Left lung (tissue), 8 donors: ENCODE data around the gene OR51F1. TPM values are rescaled to one million over a fixed set of nuclear protein-coding genes. Genes with fewer than 3 reads are reported as not detected.

ENCODE experiments used
- polyA plus RNA-seq, 6 donors: library from polyadenylated mRNA; unstranded; fragments of 120-200 nt; gene quantifications; one replicate each; pipeline ENCODE4 v1.2.1, GENCODE V29; 2013; ENCODE audit not compliant: insufficient read length in 6 of 6
- total RNA-seq, 2 donors: library from RNA; stranded (reverse); fragmentation: NEBNext Ultra II Directional; extraction: Animal tissue kit (Norgen Biotek cat#: 25700); gene quantifications; one replicate each; pipeline ENCODE4 v1.2.1, GENCODE V29; 2021
- donor health status: DM: no; HTN: yes; CAD: no.
- donor health status: DM: no; HTN: no; CAD: no.

Gene OR51F1
- total and polyA plus RNA-seq, 8 donors = not detected

Other genes starting within 250 kb of the OR51F1 start
- not detected for gene OR52M1, start 224.7 kb downstream of the OR51F1 start, total RNA-seq
- gene OR52M1, start 224.7 kb downstream of the OR51F1 start, polyA plus RNA-seq = not detected
- not detected for gene OR52I2, start 188.2 kb downstream of the OR51F1 start, total RNA-seq
- gene OR52I2, start 188.2 kb downstream of the OR51F1 start, polyA plus RNA-seq = under 1 TPM in 4 of 6 donors, not detected in 2; 0.03 to 0.07 (median 0.03) TPM
- gene OR52I1, start 175.9 kb downstream of the OR51F1 start, total RNA-seq = not detected
- gene OR52I1, start 175.9 kb downstream of the OR51F1 start, polyA plus RNA-seq = under 1 TPM in 5 of 6 donors, not detected in 1; 0.08 to 0.14 (median 0.11) TPM
- 10 to 100 TPM; 12.5 to 14.1 TPM for gene TRIM68, start 161.7 kb downstream of the OR51F1 start, total RNA-seq
- gene TRIM68, start 161.7 kb downstream of the OR51F1 start, polyA plus RNA-seq = 10 to 100 TPM; 17.9 to 23.6 (median 19.0) TPM
- gene OR51D1, start 132.5 kb downstream of the OR51F1 start, total RNA-seq = not detected
- not detected for gene OR51D1, start 132.5 kb downstream of the OR51F1 start, polyA plus RNA-seq
- gene OR51E1, start 126.0 kb downstream of the OR51F1 start, total RNA-seq = not detected
- gene OR51E1, start 126.0 kb downstream of the OR51F1 start, polyA plus RNA-seq = under 1 TPM; 0.06 to 0.50 (median 0.33) TPM
- gene OR51E2, start 72.1 kb downstream of the OR51F1 start, total RNA-seq = not detected
- under 1 TPM in 5 of 6 donors, not detected in 1; 0.08 to 0.18 (median 0.15) TPM for gene OR51E2, start 72.1 kb downstream of the OR51F1 start, polyA plus RNA-seq
- not detected for gene MMP26, start 65.2 kb downstream of the OR51F1 start, total RNA-seq
- not detected for gene MMP26, start 65.2 kb downstream of the OR51F1 start, polyA plus RNA-seq
- not detected for gene OR52R1, start 34.4 kb upstream of the OR51F1 start, total RNA-seq
- gene OR52R1, start 34.4 kb upstream of the OR51F1 start, polyA plus RNA-seq = not detected
- gene OR51F2, start 51.4 kb upstream of the OR51F1 start, total RNA-seq = not detected
- not detected for gene OR51F2, start 51.4 kb upstream of the OR51F1 start, polyA plus RNA-seq
- not detected for gene OR51S1, start 79.3 kb upstream of the OR51F1 start, total RNA-seq
- not detected for gene OR51S1, start 79.3 kb upstream of the OR51F1 start, polyA plus RNA-seq
- gene OR51T1, start 112.0 kb upstream of the OR51F1 start, total RNA-seq = not detected
- not detected for gene OR51T1, start 112.0 kb upstream of the OR51F1 start, polyA plus RNA-seq
- not detected for gene OR51A7, start 133.8 kb upstream of the OR51F1 start, total RNA-seq
- gene OR51A7, start 133.8 kb upstream of the OR51F1 start, polyA plus RNA-seq = not detected
- not detected for gene OR51G2, start 149.4 kb upstream of the OR51F1 start, total RNA-seq
- gene OR51G2, start 149.4 kb upstream of the OR51F1 start, polyA plus RNA-seq = not detected
- not detected for gene OR51G1, start 154.4 kb upstream of the OR51F1 start, total RNA-seq
- gene OR51G1, start 154.4 kb upstream of the OR51F1 start, polyA plus RNA-seq = not detected
- not detected for gene OR51A4, start 177.7 kb upstream of the OR51F1 start, total RNA-seq
- not detected for gene OR51A4, start 177.7 kb upstream of the OR51F1 start, polyA plus RNA-seq
- gene OR51A2, start 185.8 kb upstream of the OR51F1 start, total RNA-seq = not detected
- not detected for gene OR51A2, start 185.8 kb upstream of the OR51F1 start, polyA plus RNA-seq
- not detected for gene OR51L1, start 224.9 kb upstream of the OR51F1 start, total RNA-seq
- gene OR51L1, start 224.9 kb upstream of the OR51F1 start, polyA plus RNA-seq = under 1 TPM in 5 of 6 donors, not detected in 1; 0.01 to 0.06 (median 0.03) TPM